RCC 7860 (cell line): ENCODE measurements around the gene PRKG1.
A peak's percentile ranks its signal among the peaks of the same experiment; 100 is the strongest.

Source experiments
- DNase-seq: peaks from one replicate; pipeline ENCODE4 v3.0.0-alpha.2; 2015; ENCODE audit warnings: low spot score
- FAIRE-seq: peaks from 2 replicates; lab custom pipeline; 2012; peaks lifted over from hg19 to GRCh38; lab: Jason Lieb, UNC

The PRKG1 gene

GRCh38 chr10:52313256-52313932, 1239.1 kb downstream of the PRKG1 start:
- no peak for DNase-seq
- no peak for FAIRE-seq

DNA sequence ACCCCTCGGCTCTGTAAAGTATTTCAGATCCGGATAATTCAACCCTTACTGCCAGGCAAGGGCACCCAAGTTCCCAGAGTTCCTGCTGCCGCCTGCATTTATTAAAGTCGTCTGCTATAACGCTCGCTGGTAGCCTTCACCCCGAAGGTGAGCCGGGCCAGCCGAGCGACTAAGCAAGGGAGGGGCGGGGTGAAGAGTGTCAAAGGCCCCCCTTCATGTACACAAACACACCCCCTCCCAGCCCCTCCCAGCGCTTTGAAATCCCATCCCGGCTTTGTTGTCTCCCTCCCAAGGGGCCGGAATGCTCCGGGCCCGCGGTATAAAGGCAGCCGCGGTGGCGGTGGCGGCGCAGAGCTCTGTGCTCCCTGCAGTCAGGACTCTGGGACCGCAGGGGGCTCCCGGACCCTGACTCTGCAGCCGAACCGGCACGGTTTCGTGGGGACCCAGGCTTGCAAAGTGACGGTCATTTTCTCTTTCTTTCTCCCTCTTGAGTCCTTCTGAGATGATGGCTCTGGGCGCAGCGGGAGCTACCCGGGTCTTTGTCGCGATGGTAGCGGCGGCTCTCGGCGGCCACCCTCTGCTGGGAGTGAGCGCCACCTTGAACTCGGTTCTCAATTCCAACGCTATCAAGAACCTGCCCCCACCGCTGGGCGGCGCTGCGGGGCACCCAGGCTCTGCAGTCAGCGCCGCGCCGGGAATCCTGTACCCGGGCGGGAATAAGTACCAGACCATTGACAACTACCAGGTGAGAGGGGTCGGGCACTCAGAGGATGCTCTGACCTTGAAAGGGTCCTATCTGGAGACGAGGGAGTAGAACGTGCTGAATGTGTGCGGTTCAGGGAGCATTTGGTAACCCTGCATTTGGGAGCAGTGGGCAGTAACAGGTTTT, 1239.9 kb downstream of the PRKG1 start, which contains the start of gene DKK1:
Gene DKK1 (plus strand): TSS at position 349 of the 889 bp plus-strand sequence. CDS start 154 bp downstream, at position 503.
- no peak for FAIRE-seq
- no peak for DNase-seq

DNA sequence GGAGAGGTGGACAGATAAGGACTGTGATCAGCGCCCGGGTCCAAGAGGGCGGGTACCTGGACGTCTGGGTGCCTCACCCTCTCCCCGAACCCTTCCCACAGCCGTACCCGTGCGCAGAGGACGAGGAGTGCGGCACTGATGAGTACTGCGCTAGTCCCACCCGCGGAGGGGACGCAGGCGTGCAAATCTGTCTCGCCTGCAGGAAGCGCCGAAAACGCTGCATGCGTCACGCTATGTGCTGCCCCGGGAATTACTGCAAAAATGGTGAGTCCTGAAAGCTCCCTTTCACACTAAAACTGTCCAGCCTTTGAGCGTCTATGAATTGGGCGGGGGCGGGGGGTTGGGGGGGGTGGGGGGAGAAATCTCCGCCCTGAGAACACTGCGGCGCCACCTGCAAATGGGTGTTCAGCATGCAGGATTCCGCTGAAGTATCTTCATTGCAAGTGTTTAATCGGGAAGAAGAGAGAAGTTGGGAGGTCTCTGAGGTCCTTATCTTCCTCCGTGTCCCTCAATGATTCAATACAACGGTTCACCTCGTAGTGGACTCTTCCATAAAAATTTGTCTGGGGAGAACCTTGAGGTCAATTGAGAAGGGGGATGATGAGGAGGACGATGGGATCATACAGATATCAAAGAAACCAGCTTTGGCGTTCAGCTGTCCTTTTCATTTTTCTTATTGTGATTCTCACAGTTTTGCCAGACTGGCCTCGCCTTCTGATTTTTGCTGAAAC, 1240.7 kb downstream of the PRKG1 start:
- FAIRE-seq (no peak), DNase-seq (no peak)

GRCh38 chr10:52316001-52316400, 1241.7 kb downstream of the PRKG1 start:
- FAIRE-seq = no peak
- no peak for DNase-seq

DNA sequence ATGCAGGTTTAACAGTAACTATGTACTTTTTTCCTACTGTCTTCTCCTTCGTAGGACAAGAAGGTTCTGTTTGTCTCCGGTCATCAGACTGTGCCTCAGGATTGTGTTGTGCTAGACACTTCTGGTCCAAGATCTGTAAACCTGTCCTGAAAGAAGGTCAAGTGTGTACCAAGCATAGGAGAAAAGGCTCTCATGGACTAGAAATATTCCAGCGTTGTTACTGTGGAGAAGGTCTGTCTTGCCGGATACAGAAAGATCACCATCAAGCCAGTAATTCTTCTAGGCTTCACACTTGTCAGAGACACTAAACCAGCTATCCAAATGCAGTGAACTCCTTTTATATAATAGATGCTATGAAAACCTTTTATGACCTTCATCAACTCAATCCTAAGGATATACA, 1242.2 kb downstream of the PRKG1 start:
- DNase-seq (no peak), FAIRE-seq (no peak)

DNA sequence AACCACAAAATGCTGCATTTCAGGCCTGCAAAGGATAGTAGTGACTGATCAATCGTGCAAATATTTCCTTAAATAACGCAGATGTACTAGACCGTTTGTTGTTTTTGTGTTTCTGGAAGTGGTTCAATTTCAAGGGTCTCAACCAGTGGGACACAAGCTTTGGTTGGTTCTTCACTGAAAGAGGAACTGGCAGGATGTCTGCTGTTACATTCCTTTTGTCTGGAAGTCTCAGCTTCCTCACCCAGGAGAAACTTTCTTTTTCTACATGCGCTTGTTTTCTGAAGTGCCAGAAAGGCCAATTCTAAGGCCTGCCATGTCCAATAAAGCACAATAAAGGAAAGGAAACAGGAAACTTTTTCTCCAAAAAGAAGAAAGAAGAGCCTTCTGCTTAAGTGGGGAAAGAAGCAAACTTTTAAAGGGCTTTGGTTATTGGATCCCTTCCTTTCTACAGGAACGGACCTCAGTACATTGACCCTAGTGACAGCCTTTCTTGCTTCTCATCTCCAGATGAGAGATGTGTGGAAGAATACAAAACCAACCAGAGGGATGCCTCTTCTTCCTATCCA, 1243.9 kb downstream of the PRKG1 start:
- FAIRE-seq (no peak), DNase-seq (no peak)

DNA sequence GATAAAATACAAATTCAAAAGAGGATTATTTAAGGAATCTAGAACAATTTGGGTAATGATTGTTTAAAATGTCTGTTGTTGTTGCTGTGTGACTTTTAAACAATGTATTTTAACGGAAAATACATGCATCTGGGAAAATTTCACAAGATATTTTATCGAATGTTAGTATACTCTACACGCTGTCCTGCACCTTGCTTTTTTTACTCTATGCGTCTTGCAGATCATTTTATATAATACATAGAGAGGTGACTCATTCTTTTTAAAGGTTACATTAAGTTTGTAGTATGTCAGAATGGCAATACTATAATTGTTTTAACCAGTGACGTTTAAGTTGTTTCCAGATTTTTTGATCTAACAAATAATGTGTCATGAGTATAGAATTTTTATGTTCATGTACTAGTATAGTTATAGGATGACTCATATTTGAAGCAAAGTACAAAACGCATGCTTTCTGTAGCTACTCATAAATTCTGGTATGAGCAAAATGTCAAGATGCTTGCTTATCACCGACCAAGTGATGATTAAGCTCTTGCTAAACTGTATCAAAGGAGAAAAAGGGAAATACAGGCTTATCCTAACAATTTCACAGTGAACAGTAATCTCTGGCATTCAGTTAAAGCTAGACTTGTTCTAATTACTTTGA, 1244.7 kb downstream of the PRKG1 start:
- peak; percentile 99 for FAIRE-seq
- peak; percentile 99 for DNase-seq

DNA sequence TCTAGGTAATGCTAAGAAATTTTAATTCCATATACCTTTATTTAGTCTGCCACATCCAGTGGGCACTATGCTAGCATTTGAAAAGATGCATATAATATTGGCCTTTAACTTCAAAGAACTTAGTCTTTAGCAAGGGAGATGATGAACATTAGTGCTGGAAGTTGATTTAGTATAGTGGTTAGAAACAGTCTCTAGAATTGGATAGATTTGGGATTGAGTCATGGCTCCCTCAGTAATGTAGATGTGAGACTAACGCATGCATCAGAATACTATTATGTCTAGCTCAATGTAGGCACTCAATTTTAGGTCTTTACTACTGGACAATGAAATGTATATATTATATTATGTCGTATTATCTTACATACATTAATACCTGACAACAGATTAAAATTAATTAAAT, 1245.6 kb downstream of the PRKG1 start:
- FAIRE-seq = no peak

GRCh38 chr10:52322323-52322722, 1248.0 kb downstream of the PRKG1 start:
- FAIRE-seq (no peak), DNase-seq (no peak)

More for the DNA sequence above, 1245.6 kb downstream of the PRKG1 start:
- DNase-seq = peak; percentile 31

DNA sequence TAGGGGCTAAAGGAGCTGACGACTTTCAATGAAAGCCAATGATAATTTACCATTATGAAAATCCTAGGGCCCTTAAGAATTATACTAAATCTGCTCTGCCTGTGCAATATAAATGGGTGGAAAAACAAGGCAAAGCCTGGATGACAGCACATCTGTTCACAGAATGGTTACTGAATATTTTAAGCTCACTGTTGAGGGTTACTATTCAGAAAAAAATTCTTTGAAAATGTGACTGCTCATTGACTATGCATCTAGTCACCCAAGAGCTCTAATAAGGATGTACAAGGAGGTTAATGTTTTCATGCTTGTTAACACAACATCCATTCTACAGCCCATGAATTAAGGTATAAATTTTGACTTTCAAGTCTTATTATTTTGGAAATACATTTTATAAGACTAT, 1248.6 kb downstream of the PRKG1 start:
- no peak for DNase-seq
- FAIRE-seq = no peak

GRCh38 chr10:52326382-52326781, 1252.1 kb downstream of the PRKG1 start:
- no peak for FAIRE-seq
- no peak for DNase-seq

DNA sequence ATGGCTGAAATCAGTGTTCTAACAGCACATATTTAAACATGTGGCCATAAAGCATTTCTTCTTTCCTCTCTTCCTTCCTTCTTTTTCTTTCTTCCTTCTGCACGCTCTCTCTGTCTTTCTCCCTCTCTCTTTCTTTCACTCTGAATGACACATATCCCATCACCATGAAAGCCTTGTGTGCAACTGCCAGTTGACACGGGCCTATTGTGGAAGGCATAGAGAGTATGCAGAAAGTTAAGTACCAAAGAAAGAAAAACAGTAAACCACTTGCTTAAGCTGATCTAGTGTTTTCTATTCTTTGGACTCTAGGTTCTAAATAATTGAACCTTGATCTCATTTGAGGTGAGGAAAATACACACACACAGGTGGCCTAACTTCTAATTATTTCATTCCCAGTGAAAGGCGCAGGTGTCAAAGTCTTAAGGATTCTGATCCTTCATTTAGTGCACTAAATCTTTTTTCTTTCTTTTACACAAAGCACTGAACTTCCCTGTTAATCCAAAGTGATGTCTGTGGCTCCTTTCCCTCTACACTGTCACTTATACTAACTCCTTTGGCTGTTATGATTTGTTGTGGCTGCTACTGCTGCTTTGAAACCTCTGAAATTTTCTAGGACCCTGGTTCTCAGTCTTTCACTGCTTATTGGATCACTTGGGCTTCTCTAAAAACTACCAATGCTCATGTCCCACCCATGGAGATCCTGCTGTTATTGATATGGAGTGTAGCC, 1257.5 kb downstream of the PRKG1 start:
- FAIRE-seq = no peak
- DNase-seq = no peak

GRCh38 chr10:52332815-52333214, 1258.5 kb downstream of the PRKG1 start:
- FAIRE-seq (no peak), DNase-seq (no peak)

- FAIRE-seq (peak; percentile 64), DNase-seq (no peak)
These were observed 1260.3 kb downstream of the PRKG1 start for GRCh38 chr10:52334595-52334994.

GRCh38 chr10:52335665-52336064, 1261.4 kb downstream of the PRKG1 start:
- FAIRE-seq = peak; percentile 55

GRCh38 chr10:52337225-52337624, 1262.9 kb downstream of the PRKG1 start:
- FAIRE-seq = no peak
- no peak for DNase-seq

More at GRCh38 chr10:52335665-52336064, 1261.4 kb downstream of the PRKG1 start:
- no peak for DNase-seq

- FAIRE-seq (no peak), DNase-seq (no peak)
These were observed 1269.2 kb downstream of the PRKG1 start for GRCh38 chr10:52343439-52343838.

DNA sequence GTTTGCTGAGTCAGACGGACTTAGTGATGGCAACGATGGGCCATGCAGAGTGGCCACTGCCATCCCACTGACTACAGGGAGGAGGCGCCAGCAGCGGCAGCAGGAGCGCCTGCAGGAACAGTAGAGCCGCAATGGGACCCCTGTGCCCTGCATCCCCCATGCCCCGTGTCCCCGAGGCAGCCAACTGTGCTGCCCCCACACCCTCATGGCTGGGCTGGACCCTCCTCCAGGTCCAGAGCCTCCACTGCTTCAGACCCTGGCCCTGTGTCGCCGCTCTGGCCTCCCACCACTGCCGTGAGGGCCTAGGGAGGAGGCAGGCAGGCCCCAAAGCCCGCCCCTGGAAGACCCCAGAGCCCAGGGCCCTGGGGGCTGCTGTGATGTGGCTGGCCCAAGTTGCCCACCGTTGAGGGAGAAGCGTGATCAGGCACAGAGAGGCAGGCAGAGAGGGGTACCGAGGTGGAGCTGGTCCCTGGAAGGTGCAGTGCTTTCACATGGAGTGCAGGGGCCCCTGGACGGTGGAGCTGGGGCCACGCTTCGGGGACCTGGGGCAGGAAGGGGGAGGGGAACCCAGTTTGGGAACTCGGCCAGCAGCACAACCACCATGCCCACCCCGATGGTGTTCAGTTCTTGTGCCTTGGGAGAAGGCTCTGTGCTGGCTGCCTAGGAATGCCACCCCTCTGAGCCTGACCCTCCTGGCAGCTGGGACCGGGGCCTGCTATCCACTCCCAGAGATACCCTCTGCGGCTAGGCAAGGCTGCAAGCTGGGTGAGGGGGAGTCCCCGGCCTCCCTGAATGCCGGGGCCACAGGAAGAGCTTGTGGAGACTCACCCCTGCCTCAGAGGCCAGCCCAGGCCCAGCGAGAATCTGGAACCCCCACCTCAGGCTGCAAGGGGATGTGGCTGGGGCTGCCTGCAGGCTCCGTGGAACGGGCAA, 1272.4 kb downstream of the PRKG1 start:
- FAIRE-seq (no peak), DNase-seq (no peak)

DNA sequence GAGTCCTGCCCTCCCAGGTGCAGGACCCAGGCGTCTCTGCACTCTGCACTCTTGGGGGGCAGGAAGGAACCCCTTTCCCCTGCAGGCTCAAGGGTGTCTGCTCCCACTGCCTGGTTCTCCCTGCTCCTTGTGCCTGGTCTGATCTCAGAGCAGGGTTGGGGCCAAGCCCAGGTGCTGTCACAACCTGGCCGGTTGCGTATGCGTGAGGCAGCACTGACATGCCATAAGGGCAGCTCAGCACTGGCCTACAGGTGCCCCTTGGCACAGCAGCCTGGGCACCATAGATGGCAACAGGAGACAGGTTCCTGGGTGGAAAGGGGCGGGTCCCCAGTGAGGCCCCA, 1273.0 kb downstream of the PRKG1 start:
- DNase-seq = no peak

More for the DNA sequence above, 1273.0 kb downstream of the PRKG1 start:
- no peak for FAIRE-seq
